ENCODE data around the gene TMEM200C. TPM values are rescaled to one million over a fixed set of nuclear protein-coding genes. Genes with fewer than 3 reads are reported as not detected.

TMEM200C gene
- total RNA-seq, 4 donors from 2014 or later = under 0.01 to 0.19 (median 0.13) TPM; not detected in 1

DNA sequence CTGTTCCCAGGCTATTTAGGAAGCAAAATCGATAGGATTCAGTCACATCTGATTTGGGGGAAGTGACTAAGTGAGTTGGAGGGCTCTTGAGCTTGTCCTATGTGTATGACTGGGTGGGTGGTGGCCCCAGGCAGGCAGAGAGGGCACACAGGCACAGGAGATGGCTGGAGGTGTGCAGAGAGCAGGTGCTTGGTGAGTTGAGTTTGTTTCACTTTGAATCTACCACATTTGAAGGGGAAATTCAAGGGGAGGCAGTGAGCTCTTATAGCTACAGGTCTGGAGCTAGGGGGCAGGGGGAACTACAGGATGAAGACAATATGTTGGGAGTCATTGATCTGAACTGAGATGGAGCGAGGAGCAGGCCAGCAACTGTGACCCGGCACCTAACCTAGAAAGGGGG is 42.5 kb upstream of the TMEM200C start:
- Histone ChIP-seq H3K4me1 (no peaks in the 10 kb centered on the region), H3K9me3 (no peaks in the 10 kb centered on the region), H3K36me3 (no peaks in the 10 kb centered on the region), H3K27ac (no peak overlapping the region), H3K4me3 (no peak overlapping the region), H3K27me3 (no peaks in the 10 kb centered on the region)
- TF ChIP-seq CTCF (IDR thresholded peaks at IDR 0.05) = no peak
- no peak for TF ChIP-seq POLR2A (IDR thresholded peaks at IDR 0.05)
- DNase-seq = no peak

- no peaks in the 10 kb centered on the region for H3K9me3 ChIP-seq
- no peaks in the 10 kb centered on the region for H3K27me3 ChIP-seq
- H3K27ac ChIP-seq = no peak overlapping the region
- no peak for DNase-seq
- H3K4me3 ChIP-seq = no peak overlapping the region
- TF ChIP-seq POLR2A (IDR thresholded peaks at IDR 0.05) (no peak), CTCF (IDR thresholded peaks at IDR 0.05) (no peak)
- H3K36me3 ChIP-seq = no peaks in the 10 kb centered on the region
- H3K4me1 ChIP-seq = no peaks in the 10 kb centered on the region
Measured at GRCh38 chr18:5937121-5937520, 41.8 kb upstream of the TMEM200C start.

- TF ChIP-seq CTCF (IDR thresholded peaks at IDR 0.05) = no peak
- TF ChIP-seq POLR2A (IDR thresholded peaks at IDR 0.05) = no peak
- Histone ChIP-seq H3K4me1 (no peaks in the 10 kb centered on the region), H3K4me3 (no peak overlapping the region)
Measured at GRCh38 chr18:5930789-5931188, 35.5 kb upstream of the TMEM200C start.

GRCh38 chr18:5918205-5918858 is 23.0 kb upstream of the TMEM200C start:
- H3K9me3 ChIP-seq = no peaks in the 10 kb centered on the region
- H3K27me3 ChIP-seq = no peaks in the 10 kb centered on the region
- H3K36me3 ChIP-seq = no peaks in the 10 kb centered on the region
- H3K4me1 ChIP-seq = no peaks in the 10 kb centered on the region
- H3K4me3 ChIP-seq = no peak overlapping the region
- H3K27ac ChIP-seq = no peak overlapping the region
- DNase-seq = no peak
- no peak for TF ChIP-seq CTCF (IDR thresholded peaks at IDR 0.05)
- TF ChIP-seq POLR2A (IDR thresholded peaks at IDR 0.05) = no peak

More at GRCh38 chr18:5930789-5931188, 35.5 kb upstream of the TMEM200C start:
- no peaks in the 10 kb centered on the region for H3K27me3 ChIP-seq
- H3K27ac ChIP-seq = no peak overlapping the region
- no peak for DNase-seq
- no peaks in the 10 kb centered on the region for H3K9me3 ChIP-seq
- no peaks in the 10 kb centered on the region for H3K36me3 ChIP-seq

GRCh38 chr18:5914951-5915350 is 19.6 kb upstream of the TMEM200C start:
- DNase-seq = no peak
- H3K9me3 ChIP-seq = no peaks in the 10 kb centered on the region
- no peak overlapping the region for H3K27ac ChIP-seq
- no peak overlapping the region for H3K4me3 ChIP-seq
- no peak for TF ChIP-seq CTCF (IDR thresholded peaks at IDR 0.05)
- TF ChIP-seq POLR2A (IDR thresholded peaks at IDR 0.05) = no peak
- H3K36me3 ChIP-seq = no peaks in the 10 kb centered on the region
- H3K27me3 ChIP-seq = no peaks in the 10 kb centered on the region
- H3K4me1 ChIP-seq = no peaks in the 10 kb centered on the region

DNA sequence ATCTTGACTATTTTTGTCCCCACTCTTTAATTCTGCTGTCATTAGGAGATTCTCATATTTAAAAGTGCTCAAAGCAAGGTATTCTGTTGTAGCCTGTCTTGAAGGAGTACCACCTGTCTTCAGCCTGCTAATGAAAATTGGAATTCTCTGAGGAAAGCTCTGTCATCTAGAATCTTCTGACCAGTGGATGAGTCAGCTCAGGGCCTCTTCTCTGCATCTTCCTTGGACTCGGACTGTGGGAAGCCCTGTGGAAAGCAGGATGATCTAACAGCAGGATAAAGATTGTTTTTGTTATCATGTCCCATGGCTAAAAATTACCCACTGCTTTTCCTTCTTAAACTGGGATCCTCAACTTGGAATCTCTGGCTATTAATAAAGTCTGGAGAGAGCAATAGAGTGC is 18.7 kb upstream of the TMEM200C start:
- TF ChIP-seq POLR2A (IDR thresholded peaks at IDR 0.05) (no peak), CTCF (IDR thresholded peaks at IDR 0.05) (no peak)
- Histone ChIP-seq H3K9me3 (no peaks in the 10 kb centered on the region), H3K27ac (no peak overlapping the region), H3K4me3 (no peak overlapping the region), H3K36me3 (no peaks in the 10 kb centered on the region), H3K27me3 (no peaks in the 10 kb centered on the region), H3K4me1 (no peaks in the 10 kb centered on the region)
- DNase-seq = no peak

All from Peyer's patch (tissue), 4 donors.